SH-SY5Y (cell line): ENCODE data around the gene CRELD2.

ENCODE experiments used
- GATA2 ChIP-seq: IDR thresholded peaks from 2 replicates; pipeline ENCODE4 v1.6.1; 2011; ENCODE audit warnings: mild to moderate bottlenecking, low read depth, low read length
- GATA3 ChIP-seq: IDR thresholded peaks from 2 replicates; pipeline ENCODE4 v1.6.1; 2011; ENCODE audit warnings: low read depth, mild to moderate bottlenecking, low read length, moderate library complexity

DNA sequence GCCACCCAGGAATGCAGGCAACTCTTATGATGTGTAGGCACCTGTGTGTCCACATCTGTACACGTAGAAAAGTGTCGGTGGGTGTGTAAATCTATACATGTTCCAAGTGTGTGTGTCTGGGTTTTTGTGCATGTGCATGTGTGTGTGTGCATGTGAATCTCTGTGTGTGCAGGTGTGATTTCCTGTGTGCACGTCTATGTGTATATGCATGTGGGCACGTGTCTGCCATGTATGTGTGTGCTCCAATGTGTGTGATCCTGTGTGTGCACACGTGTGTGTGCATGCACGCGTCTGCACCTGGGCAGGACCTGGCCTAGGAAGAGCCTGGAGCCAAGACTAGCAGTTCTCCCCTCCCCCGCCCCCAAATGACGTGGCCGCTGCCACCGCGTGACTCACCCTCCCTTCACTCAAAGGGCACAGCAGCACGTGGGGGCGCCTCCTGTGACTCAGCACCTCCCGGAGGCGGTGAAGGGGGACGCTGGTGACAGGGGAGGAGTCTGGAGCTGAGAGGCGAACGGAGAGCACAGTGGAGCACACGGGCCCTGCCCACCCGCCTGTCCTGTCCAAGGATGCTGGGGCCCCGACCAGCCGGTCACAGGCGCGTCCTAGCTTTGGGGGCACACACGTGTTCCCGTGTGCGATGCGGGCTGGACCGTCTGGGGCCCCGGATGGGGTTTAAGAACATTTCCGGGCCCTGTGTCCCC lies 52.2 kb downstream of the CRELD2 start:
- TF ChIP-seq GATA3 (no peak), GATA2 (no peak)
